Activated CD8-positive, alpha-beta T cell treated with anti-CD3 and anti-CD28 coated beads for 36 hours (primary cell): ENCODE data around the gene GRIK3. TPM values are rescaled to one million over a fixed set of nuclear protein-coding genes. Genes with fewer than 3 reads are reported as not detected.

Experiments
- ATAC-seq: fragments of 200-7000 bp; cut with Tn5 transposase; one replicate; pipeline ENCODE4 v1.10.0; 2021; ENCODE audit warnings: mild to moderate bottlenecking, moderate library complexity
- CTCF ChIA-PET: fragments of 350-600 bp; sonication (Branson Sonifier 250); formaldehyde crosslinking; loops from one replicate; lab custom pipeline; 2021; ENCODE audit warnings: antibody characterized with exemption; lab: Charles Lee
- POLR2A ChIA-PET: fragments of 350-600 bp; sonication (Branson Sonifier 250); formaldehyde crosslinking; loops from one replicate; lab custom pipeline; 2021; ENCODE audit warnings: antibody characterized with exemption; lab: Charles Lee
- DNase-seq: peaks from one replicate; pipeline ENCODE4 v3.0.0-alpha.2; 2020
- H3K27ac Mint-ChIP-seq: one replicate; pipeline ENCODE4 v1.8.0; 2021; ENCODE audit warnings: mild to moderate bottlenecking, mixed read lengths
- H3K27me3 Mint-ChIP-seq: one replicate; pipeline ENCODE4 v1.8.0; 2021; ENCODE audit warnings: mixed read lengths
- H3K36me3 Mint-ChIP-seq: one replicate; pipeline ENCODE4 v1.8.0; 2021; ENCODE audit warnings: low read depth, mixed read lengths
- H3K4me1 Mint-ChIP-seq: one replicate; pipeline ENCODE4 v1.8.0; 2021; ENCODE audit warnings: low read depth, mixed read lengths
- H3K4me3 Mint-ChIP-seq: one replicate; pipeline ENCODE4 v1.8.0; 2021; ENCODE audit warnings: mild to moderate bottlenecking, moderate library complexity, mixed read lengths
- H3K9me3 Mint-ChIP-seq: one replicate; pipeline ENCODE4 v1.8.0; 2021; ENCODE audit warnings: mixed read lengths
- intact Hi-C: fragments of 100-400 bp; cut with micrococcal nuclease; formaldehyde crosslinking; loops from one replicate; pipeline ENCODE4 v1.10.0; 2022
- total RNA-seq, 2 experiments: library from RNA; stranded (reverse); gene quantifications; one replicate each; pipeline ENCODE4 v1.2.3, GENCODE V29; 2021
- TF ChIP-seq, protein P1 (sequence below): fragments of 200-600 bp; IDR thresholded peaks from one replicate; pipeline ENCODE4 v1.8.0; 2022; ENCODE audit warnings: antibody characterized with exemption, mild to moderate bottlenecking

GRIK3 gene
- total RNA-seq, 2 experiments from 2014 or later, result not detected

DNA sequence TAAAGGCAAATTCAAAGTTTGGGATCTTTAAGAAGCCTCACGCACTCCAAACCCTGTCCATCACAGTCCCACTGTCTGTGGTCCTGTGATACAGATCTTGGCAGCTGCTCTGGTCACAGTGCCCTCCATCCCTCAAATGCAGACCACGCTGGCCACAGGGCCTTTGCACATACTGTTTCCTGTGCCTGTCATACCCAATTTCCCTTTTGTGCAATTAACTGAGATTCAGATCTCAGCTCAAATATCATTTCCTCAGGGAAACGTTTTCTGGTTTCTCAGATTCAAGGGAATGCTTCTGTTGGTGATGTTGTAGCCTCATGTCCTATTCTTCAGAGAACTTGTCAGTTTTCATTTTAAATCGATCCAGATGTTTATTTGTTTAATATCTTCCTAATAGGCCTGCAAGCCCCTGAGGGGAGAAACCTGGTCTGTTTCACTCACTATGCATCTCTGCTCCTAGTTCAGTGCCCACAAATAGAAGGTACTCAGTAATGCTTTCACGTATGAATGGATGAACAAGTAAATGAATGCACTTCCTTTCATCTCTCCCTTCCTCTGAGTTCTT, 24.2 kb upstream of the GRIK3 start:
- no peaks in the 10 kb centered on the region for H3K4me1 Mint-ChIP-seq
- no peak overlapping the region for H3K4me3 Mint-ChIP-seq
- no peaks in the 10 kb centered on the region for H3K9me3 Mint-ChIP-seq
- H3K27ac Mint-ChIP-seq, result no peak overlapping the region
- intact Hi-C loops, result no loop called here
- ChIA-PET POLR2A (no interaction called here), CTCF (no interaction called here)
- TF ChIP-seq, protein P1, sequence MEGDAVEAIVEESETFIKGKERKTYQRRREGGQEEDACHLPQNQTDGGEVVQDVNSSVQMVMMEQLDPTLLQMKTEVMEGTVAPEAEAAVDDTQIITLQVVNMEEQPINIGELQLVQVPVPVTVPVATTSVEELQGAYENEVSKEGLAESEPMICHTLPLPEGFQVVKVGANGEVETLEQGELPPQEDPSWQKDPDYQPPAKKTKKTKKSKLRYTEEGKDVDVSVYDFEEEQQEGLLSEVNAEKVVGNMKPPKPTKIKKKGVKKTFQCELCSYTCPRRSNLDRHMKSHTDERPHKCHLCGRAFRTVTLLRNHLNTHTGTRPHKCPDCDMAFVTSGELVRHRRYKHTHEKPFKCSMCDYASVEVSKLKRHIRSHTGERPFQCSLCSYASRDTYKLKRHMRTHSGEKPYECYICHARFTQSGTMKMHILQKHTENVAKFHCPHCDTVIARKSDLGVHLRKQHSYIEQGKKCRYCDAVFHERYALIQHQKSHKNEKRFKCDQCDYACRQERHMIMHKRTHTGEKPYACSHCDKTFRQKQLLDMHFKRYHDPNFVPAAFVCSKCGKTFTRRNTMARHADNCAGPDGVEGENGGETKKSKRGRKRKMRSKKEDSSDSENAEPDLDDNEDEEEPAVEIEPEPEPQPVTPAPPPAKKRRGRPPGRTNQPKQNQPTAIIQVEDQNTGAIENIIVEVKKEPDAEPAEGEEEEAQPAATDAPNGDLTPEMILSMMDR, result no peak
- DNase-seq (no peak), ATAC-seq (no peak)
- H3K27me3 Mint-ChIP-seq, result peaks cover 1% of the 10 kb centered on the region
- H3K36me3 Mint-ChIP-seq, result no peaks in the 10 kb centered on the region

DNA sequence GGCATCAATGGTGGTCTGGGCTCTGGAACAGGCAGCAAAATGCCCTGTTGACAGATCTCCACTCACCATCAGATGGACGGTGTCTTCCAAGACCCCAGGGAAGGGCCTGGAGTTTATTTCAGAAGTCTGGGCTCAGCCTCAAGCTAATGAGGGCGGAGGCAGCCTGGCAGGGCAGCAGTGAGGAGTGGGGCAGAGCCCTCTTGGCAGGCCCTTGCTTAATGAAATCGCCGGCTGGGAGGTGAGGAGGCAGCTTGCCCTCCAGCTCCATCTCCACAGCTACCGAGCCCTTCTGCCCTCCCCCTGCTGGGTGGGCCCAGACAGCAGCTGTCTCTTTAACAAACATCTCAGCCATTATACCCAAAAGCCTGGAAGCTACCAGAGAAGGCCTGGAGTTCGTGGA, 22.0 kb upstream of the GRIK3 start:
- TF ChIP-seq, protein P1, result no peak
- ChIA-PET CTCF (no interaction called here), POLR2A (no interaction called here)
- Mint-ChIP-seq H3K9me3 (no peaks in the 10 kb centered on the region), H3K36me3 (no peaks in the 10 kb centered on the region), H3K4me1 (no peaks in the 10 kb centered on the region), H3K27ac (no peak overlapping the region), H3K27me3 (peaks cover 1% of the 10 kb centered on the region), H3K4me3 (no peak overlapping the region)
- no peak for DNase-seq
- intact Hi-C loops, result no loop called here
- ATAC-seq, result no peak

DNA sequence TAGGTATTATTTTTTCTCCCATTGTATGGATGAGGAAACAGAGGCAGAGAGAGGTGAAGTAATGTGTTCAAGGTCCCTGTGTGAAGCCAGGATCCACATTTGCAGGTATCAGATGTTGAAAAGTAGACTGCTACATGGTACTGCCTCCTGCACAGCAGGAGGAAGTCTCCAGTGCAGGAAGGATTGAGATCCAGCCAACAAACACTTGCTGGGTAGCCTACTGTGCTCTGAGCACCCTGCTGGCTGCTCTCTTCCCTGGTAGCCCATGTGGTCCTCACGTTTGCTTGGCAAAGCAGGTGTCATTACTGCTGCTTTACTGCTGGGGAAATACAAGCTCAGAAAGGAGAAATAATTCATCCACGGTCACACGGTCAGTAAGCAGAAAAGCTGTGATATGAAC, 21.3 kb upstream of the GRIK3 start:
- H3K4me3 Mint-ChIP-seq, result no peak overlapping the region
- no peak overlapping the region for H3K27ac Mint-ChIP-seq
- H3K36me3 Mint-ChIP-seq, result no peaks in the 10 kb centered on the region
- DNase-seq (no peak), ATAC-seq (no peak)
- ChIA-PET CTCF (no interaction called here), POLR2A (no interaction called here)
- intact Hi-C loops, result no loop called here
- TF ChIP-seq, protein P1, result no peak
- H3K9me3 Mint-ChIP-seq, result no peaks in the 10 kb centered on the region
- peaks cover 1% of the 10 kb centered on the region for H3K27me3 Mint-ChIP-seq
- no peaks in the 10 kb centered on the region for H3K4me1 Mint-ChIP-seq

DNA sequence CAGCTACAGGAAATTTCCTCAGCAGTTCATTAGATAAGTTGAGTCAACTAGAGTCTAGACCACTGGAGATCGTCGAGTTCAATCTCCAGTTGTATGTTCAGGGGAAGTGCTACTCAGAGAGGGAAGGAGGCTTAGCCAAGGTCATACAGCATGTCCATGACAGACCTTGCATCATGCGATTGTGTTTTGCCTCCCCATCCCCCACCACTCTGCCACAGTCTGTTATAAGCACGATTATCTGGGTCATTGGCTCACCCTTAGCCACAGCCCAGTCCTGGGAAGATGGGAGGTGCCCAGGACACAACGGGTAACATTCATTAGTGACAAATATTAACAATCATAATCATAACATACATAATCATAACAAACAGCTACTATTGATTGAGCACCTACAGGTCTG, 18.9 kb upstream of the GRIK3 start:
- TF ChIP-seq, protein P1, result no peak
- Mint-ChIP-seq H3K36me3 (no peaks in the 10 kb centered on the region), H3K4me1 (no peaks in the 10 kb centered on the region), H3K4me3 (no peak overlapping the region), H3K27ac (no peak overlapping the region), H3K27me3 (no peaks in the 10 kb centered on the region), H3K9me3 (no peaks in the 10 kb centered on the region)
- CTCF ChIA-PET, result interaction anchor here (1.3 kb wide), 1 partner anchor 271 kb away, joined by 3 read pairs; no protein-coding TSS in a partner anchor
- DNase-seq (no peak), ATAC-seq (no peak)
- POLR2A ChIA-PET, result no interaction called here
- intact Hi-C loops, result no loop called here

GRCh38 chr1:37052120-37052519, 17.8 kb upstream of the GRIK3 start:
- intact Hi-C loops, result no loop called here
- DNase-seq (no peak), ATAC-seq (no peak)
- TF ChIP-seq, protein P1, result no peak
- Mint-ChIP-seq H3K4me1 (no peaks in the 10 kb centered on the region), H3K4me3 (no peak overlapping the region), H3K9me3 (no peaks in the 10 kb centered on the region), H3K36me3 (no peaks in the 10 kb centered on the region), H3K27me3 (no peaks in the 10 kb centered on the region), H3K27ac (no peak overlapping the region)
- POLR2A ChIA-PET, result no interaction called here
- CTCF ChIA-PET, result interaction anchor here (1.3 kb wide), 1 partner anchor 272 kb away, joined by 3 read pairs; no protein-coding TSS in a partner anchor
